ENCODE data around the gene STX1A. TPM values are rescaled to one million over a fixed set of nuclear protein-coding genes. Genes with fewer than 3 reads are reported as not detected.

Gene STX1A
- total and polyA plus RNA-seq, 2 donors from 2014 or later, result 2.2 to 7.4 TPM

DNA sequence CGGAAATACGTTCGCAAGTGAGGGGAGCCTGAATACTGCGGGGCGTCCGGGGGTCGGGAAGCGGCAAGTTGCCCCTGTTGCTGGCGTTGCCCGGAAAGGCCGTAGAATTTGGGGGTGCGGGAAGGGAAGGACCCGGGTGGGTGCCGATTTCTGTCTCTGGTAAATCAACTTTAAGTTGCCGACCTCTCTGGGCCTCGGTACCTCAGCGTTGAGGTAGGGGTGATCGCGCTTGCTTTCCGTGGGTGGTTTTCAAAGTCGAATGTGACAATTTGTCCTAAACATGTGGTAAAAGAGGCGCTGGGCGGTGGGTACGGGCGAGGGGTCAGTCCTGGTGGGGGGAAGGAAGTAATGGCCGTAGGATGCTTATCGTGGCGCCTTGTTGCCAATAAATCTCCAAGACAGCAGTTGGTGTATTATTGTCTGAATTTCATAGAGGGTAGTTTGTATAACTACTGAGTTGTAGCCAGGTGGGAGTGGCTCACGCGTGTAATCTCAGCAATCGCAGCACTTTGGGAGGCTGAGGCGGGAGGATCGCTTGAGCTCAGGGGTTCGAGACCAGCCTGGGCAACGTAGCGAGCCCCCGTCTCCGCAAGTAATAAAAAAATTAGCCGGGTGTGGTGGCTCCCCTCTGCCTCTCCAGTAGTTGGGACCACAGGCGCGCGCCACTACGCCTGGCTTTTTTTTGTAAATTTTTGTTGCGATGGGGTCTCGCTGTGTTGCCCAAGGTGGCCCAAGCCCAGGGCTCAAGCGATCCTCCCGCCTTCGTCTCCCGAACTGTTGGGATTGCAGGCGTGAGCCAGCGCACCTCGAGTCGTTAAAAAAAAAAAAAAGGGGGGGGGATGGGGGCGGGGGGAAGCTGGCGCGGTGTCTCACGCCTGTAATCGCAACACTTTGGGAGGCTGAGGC is 35.4 kb downstream of the STX1A start:
- Histone ChIP-seq H3K36me3 (ENCODE audit: control insufficient read depth in 2 of 3, insufficient read depth in 3 of 3, low read length in 3 of 3) (peaks cover 2 to 11% (median 3%) of the 10 kb centered on the region in 3 donors), H3K4me1 (ENCODE audit: control insufficient read depth in 2 of 3, insufficient read depth in 2 of 3, low read depth in 1 of 3, low read length in 3 of 3) (peaks cover 4 to 15% (median 13%) of the 10 kb centered on the region in 3 donors)

DNA sequence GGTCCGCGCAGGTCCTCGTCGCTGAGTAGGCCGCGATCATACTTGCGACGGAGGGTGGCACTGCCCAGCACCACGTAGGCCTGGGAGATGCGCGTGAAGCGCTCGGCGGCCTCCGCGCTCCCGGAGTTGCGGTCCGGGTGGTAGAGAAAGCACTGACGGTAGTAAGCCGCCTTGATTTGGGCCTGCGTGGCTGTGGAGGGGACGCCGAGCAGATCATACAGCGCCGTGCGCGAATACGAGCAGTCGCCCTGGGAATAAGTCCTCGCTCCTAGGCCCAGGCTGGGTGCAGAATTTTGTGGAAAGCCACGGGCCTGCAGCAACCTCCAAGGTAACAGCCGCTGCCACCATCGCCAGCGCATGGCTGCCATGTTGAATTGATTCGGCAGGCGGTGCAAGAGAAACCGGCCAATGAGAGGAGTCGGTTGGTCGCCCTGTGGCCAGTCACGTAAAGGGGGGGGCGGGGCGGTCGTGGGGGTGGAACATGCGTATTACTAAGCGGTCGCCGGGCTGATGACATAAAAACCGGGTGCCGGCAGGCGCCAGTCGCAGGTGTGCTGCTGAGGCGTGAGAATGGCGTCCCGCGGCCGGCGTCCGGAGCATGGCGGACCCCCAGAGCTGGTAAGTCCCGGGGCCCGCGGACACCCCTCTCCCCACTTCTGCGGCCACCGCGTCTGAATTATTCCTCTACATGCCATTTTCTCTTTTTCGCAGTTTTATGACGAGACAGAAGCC is 36.2 kb downstream of the STX1A start, which contains the start of the genes BUD23 and DNAJC30:
TSS of gene BUD23 (plus strand) at position 542 of the 732 bp plus-strand sequence. CDS start at position 571, 29 bp downstream.
TSS of gene DNAJC30 (minus strand) at position 398 of the 732 bp plus-strand sequence. CDS start at position 368, 30 bp downstream.
- intact Hi-C loops (cut with DNase I), result no loop called here
- Histone ChIP-seq H3K9me3 (ENCODE audit: control insufficient read depth in 2 of 3, insufficient read depth in 1 of 3, low read length in 3 of 3) (no peaks in the 10 kb centered on the region), H3K36me3 (ENCODE audit: control insufficient read depth in 2 of 3, insufficient read depth in 3 of 3, low read length in 3 of 3) (peaks cover 0 to 6% (median 2%) of the 10 kb centered on the region in 3 donors), H3K27me3 (ENCODE audit: control insufficient read depth, insufficient read depth, low read length) (no peaks in the 10 kb centered on the region), H3K4me1 (ENCODE audit: control insufficient read depth in 2 of 3, insufficient read depth in 2 of 3, low read depth in 1 of 3, low read length in 3 of 3) (peaks cover 4 to 15% (median 13%) of the 10 kb centered on the region in 3 donors), H3K27ac (ENCODE audit: low read depth in 2 of 2, low read length in 2 of 2) (peak within 1 kb of the TSS; percentile 63 to 89), H3K4me3 (ENCODE audit: low read length in 3 of 3) (peak within 1 kb of the TSS; percentile 89 to 98 (median 96)), H3K9ac (ENCODE audit: low read length in 3 of 3) (peak within 1 kb of the TSS; percentile 91 to 96 (median 95))
- TF ChIP-seq, protein P1, sequence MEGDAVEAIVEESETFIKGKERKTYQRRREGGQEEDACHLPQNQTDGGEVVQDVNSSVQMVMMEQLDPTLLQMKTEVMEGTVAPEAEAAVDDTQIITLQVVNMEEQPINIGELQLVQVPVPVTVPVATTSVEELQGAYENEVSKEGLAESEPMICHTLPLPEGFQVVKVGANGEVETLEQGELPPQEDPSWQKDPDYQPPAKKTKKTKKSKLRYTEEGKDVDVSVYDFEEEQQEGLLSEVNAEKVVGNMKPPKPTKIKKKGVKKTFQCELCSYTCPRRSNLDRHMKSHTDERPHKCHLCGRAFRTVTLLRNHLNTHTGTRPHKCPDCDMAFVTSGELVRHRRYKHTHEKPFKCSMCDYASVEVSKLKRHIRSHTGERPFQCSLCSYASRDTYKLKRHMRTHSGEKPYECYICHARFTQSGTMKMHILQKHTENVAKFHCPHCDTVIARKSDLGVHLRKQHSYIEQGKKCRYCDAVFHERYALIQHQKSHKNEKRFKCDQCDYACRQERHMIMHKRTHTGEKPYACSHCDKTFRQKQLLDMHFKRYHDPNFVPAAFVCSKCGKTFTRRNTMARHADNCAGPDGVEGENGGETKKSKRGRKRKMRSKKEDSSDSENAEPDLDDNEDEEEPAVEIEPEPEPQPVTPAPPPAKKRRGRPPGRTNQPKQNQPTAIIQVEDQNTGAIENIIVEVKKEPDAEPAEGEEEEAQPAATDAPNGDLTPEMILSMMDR (IDR thresholded peaks at IDR 0.05; ENCODE audit: borderline replicate concordance, extremely low read depth, insufficient read depth), result peak; percentile 27
- FAIRE-seq, result no peak
- peak; percentile 96 to 99 (median 99) for DNase-seq

More for the DNA sequence above, 35.4 kb downstream of the STX1A start:
- DNase-seq, result peak in 2 of 5 donors; percentile 50 to 74
- Histone ChIP-seq H3K27me3 (ENCODE audit: control insufficient read depth, insufficient read depth, low read length) (no peaks in the 10 kb centered on the region), H3K27ac (ENCODE audit: low read depth in 2 of 2, low read length in 2 of 2) (no peak overlapping the region), H3K9me3 (ENCODE audit: control insufficient read depth in 2 of 3, insufficient read depth in 1 of 3, low read length in 3 of 3) (no peaks in the 10 kb centered on the region), H3K4me3 (ENCODE audit: low read length in 3 of 3) (peak overlapping the region; percentile 77 to 98 (median 81)), H3K9ac (ENCODE audit: low read length in 3 of 3) (peak overlapping the region; percentile 44 to 96 (median 77))
- intact Hi-C loops (cut with DNase I), result no loop called here
- no peak for FAIRE-seq
- TF ChIP-seq, protein P1 (IDR thresholded peaks at IDR 0.05; ENCODE audit: borderline replicate concordance, extremely low read depth, insufficient read depth), result no peak

DNA sequence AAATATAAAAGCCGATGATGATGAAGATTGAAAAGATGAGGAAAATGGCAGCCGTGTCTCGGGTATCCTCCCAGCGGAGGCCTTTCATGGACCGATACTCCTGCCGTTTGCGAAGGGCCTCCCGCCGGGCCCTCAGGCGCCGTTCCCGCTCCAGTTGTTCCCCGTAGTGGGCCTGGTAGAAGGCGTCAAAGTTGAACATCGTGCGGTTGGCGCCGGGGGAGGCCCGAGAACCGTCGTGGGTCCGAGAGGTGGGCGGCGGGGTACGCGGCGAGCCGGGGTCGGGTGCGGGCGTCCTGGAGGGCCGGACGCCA is 36.8 kb downstream of the STX1A start:
- peak overlapping the region; percentile 85 to 95 (median 91) for H3K9ac ChIP-seq (ENCODE audit: low read length in 3 of 3)
- H3K27me3 ChIP-seq (ENCODE audit: control insufficient read depth, insufficient read depth, low read length), result no peaks in the 10 kb centered on the region
- peak overlapping the region; percentile 89 to 98 (median 96) for H3K4me3 ChIP-seq (ENCODE audit: low read length in 3 of 3)
- peaks cover 4 to 15% (median 13%) of the 10 kb centered on the region in 3 donors for H3K4me1 ChIP-seq (ENCODE audit: control insufficient read depth in 2 of 3, insufficient read depth in 2 of 3, low read depth in 1 of 3, low read length in 3 of 3)
- no peaks in the 10 kb centered on the region for H3K9me3 ChIP-seq (ENCODE audit: control insufficient read depth in 2 of 3, insufficient read depth in 1 of 3, low read length in 3 of 3)
- peaks cover 2 to 6% (median 4%) of the 10 kb centered on the region in 3 donors for H3K36me3 ChIP-seq (ENCODE audit: control insufficient read depth in 2 of 3, insufficient read depth in 3 of 3, low read length in 3 of 3)
- intact Hi-C loops (cut with DNase I), result no loop called here
- TF ChIP-seq, protein P1 (IDR thresholded peaks at IDR 0.05; ENCODE audit: borderline replicate concordance, extremely low read depth, insufficient read depth), result no peak
- FAIRE-seq, result no peak
- peak in 1 of 5 donors; percentile 77 for DNase-seq
- peak overlapping the region; percentile 63 to 89 for H3K27ac ChIP-seq (ENCODE audit: low read depth in 2 of 2, low read length in 2 of 2)

All from kidney (tissue), 14 donors.